Esophagus (tissue), 2 donors: ENCODE measurements around the gene TEX54. TPM values are rescaled to one million over a fixed set of nuclear protein-coding genes. Genes with fewer than 3 reads are reported as not detected.
"Not testable (repeated sequence)": the region's sequence is repeated elsewhere in the genome, so short reads cannot be mapped to it uniquely, and the experiment has no call there.

Source experiments
- H3K27ac ChIP-seq, 2 donors: one replicate each; pipeline ENCODE4 v1.5.1; 2013; ENCODE audit warnings: low read depth in 2 of 2, mild to moderate bottlenecking in 2 of 2, inconsistent platforms in 1 of 2, low read length in 1 of 2, moderate library complexity in 1 of 2
- H3K27me3 ChIP-seq, 2 donors: one replicate each; pipeline ENCODE4 v1.6.1; 2013; ENCODE audit warnings: low read length in 2 of 2, control low read depth in 1 of 2, mild to moderate bottlenecking in 1 of 2; ENCODE audit not compliant: insufficient read depth in 2 of 2, control insufficient read depth in 1 of 2
- H3K36me3 ChIP-seq, 2 donors: one replicate each; pipeline ENCODE4 v1.6.1; 2013; ENCODE audit warnings: low read length in 1 of 2; ENCODE audit not compliant: control insufficient read depth in 2 of 2, insufficient read depth in 2 of 2
- H3K4me1 ChIP-seq, 2 donors: one replicate each; pipeline ENCODE4 v1.6.1; 2013; ENCODE audit warnings: low read length in 1 of 2; ENCODE audit not compliant: control insufficient read depth in 2 of 2, insufficient read depth in 2 of 2
- H3K4me3 ChIP-seq, 2 donors: one replicate each; pipeline ENCODE4 v1.5.1; 2013; ENCODE audit warnings: low read length in 2 of 2, mild to moderate bottlenecking in 2 of 2, low read depth in 1 of 2, moderate library complexity in 1 of 2
- H3K9me3 ChIP-seq, 2 donors: one replicate each; pipeline ENCODE4 v1.6.1; 2013; ENCODE audit warnings: mild to moderate bottlenecking in 2 of 2, low read depth in 1 of 2, low read length in 1 of 2, moderate library complexity in 1 of 2; ENCODE audit not compliant: control insufficient read depth in 2 of 2, insufficient read depth in 1 of 2
- WGBS, 2 donors: extraction: QIAGEN DNeasy Blood & Tissue Kit; methylation state at CpG; one replicate each; pipeline ENCODE4 v1.1.7; 2013; 5-methylcytosine and 5-hydroxymethylcytosine counted together
- polyA plus RNA-seq, 2 donors: library from polyadenylated mRNA; stranded (reverse); fragments of 200-250 nt; gene quantifications; one replicate each; pipeline ENCODE4 v1.2.3, GENCODE V29; 2013
- donor health status: healthy with polysubstance abuse.
- donor health status: Bipolar disorder and iron deficiency.

TEX54 gene
- polyA plus RNA-seq, 2 donors = not detected

GRCh38 chr11:62874851-62875250 is 42.2 kb upstream of the TEX54 start:
- WGBS, 2 donors = 95 to 96% methylated on average over 7 of the region's 7 CpGs
- Histone ChIP-seq H3K27ac (no peak overlapping the region), H3K9me3 (no peaks in the 10 kb centered on the region), H3K4me1 (peaks cover 0 to 3% of the 10 kb centered on the region in 2 donors), H3K4me3 (no peak overlapping the region), H3K27me3 (no peaks in the 10 kb centered on the region), H3K36me3 (no peaks in the 10 kb centered on the region)

GRCh38 chr11:62865635-62866034 is 33.0 kb upstream of the TEX54 start:
- no peaks in the 10 kb centered on the region for H3K9me3 ChIP-seq
- H3K4me3 ChIP-seq = no peak overlapping the region
- H3K36me3 ChIP-seq = no peaks in the 10 kb centered on the region
- H3K4me1 ChIP-seq = no peaks in the 10 kb centered on the region
- H3K27me3 ChIP-seq = no peaks in the 10 kb centered on the region
- H3K27ac ChIP-seq = no peak overlapping the region
- WGBS, 2 donors = 83% methylated on average over 6 of the region's 6 CpGs

GRCh38 chr11:62863687-62864335 is 31.2 kb upstream of the TEX54 start:
- Histone ChIP-seq H3K36me3 (no peaks in the 10 kb centered on the region), H3K27me3 (no peaks in the 10 kb centered on the region), H3K27ac (no peak overlapping the region), H3K9me3 (no peaks in the 10 kb centered on the region), H3K4me3 (no peak overlapping the region), H3K4me1 (no peaks in the 10 kb centered on the region)
- 60 to 65% methylated on average over 4 of the region's 4 CpGs for WGBS, 2 donors

- 86 to 89% methylated on average over 16 of the region's 16 CpGs for WGBS, 2 donors
- not testable (repeated sequence) for H3K4me1 ChIP-seq
Measured at GRCh38 chr11:62861564-62862192, 29.0 kb upstream of the TEX54 start.

GRCh38 chr11:62860835-62861563 is 28.4 kb upstream of the TEX54 start:
- 53 to 61% methylated on average over 5 of the region's 5 CpGs for WGBS, 2 donors
- H3K27me3 ChIP-seq = no peaks in the 10 kb centered on the region
- H3K27ac ChIP-seq = no peak overlapping the region
- no peaks in the 10 kb centered on the region for H3K36me3 ChIP-seq
- no peaks in the 10 kb centered on the region for H3K9me3 ChIP-seq
- peaks cover 0 to 4% of the 10 kb centered on the region in 2 donors for H3K4me1 ChIP-seq
- H3K4me3 ChIP-seq = no peak overlapping the region

More at GRCh38 chr11:62861564-62862192, 29.0 kb upstream of the TEX54 start:
- H3K36me3 ChIP-seq, H3K27me3 ChIP-seq, H3K9me3 ChIP-seq, H3K27ac ChIP-seq, H3K4me3 ChIP-seq: not testable (repeated sequence)

GRCh38 chr11:62859281-62859703 is 26.7 kb upstream of the TEX54 start:
- H3K4me3 ChIP-seq, H3K9me3 ChIP-seq, H3K4me1 ChIP-seq: not testable (repeated sequence)

GRCh38 chr11:62858201-62858600 is 25.6 kb upstream of the TEX54 start:
- Histone ChIP-seq H3K4me3 (peak overlapping the region in 1 of 2 donors; percentile 13), H3K27me3 (no peaks in the 10 kb centered on the region), H3K27ac (peak overlapping the region; percentile 2 to 54), H3K4me1 (peaks cover 0 to 4% of the 10 kb centered on the region in 2 donors), H3K9me3 (no peaks in the 10 kb centered on the region), H3K36me3 (peaks cover 0 to 3% of the 10 kb centered on the region in 2 donors)
- 52 to 65% methylated on average over 7 of the region's 7 CpGs for WGBS, 2 donors

More at GRCh38 chr11:62859281-62859703, 26.7 kb upstream of the TEX54 start:
- H3K27me3 ChIP-seq, H3K36me3 ChIP-seq: not testable (repeated sequence)
- 60 to 72% methylated on average over 8 of the region's 8 CpGs for WGBS, 2 donors
- peak overlapping the region; percentile 12 to 55 for H3K27ac ChIP-seq

GRCh38 chr11:62857541-62857982 is 24.9 kb upstream of the TEX54 start:
- 52 to 55% methylated on average over 2 of the region's 2 CpGs for WGBS, 2 donors
- H3K4me1 ChIP-seq = peaks cover 0 to 4% of the 10 kb centered on the region in 2 donors
- peak overlapping the region in 1 of 2 donors; percentile 100 for H3K4me3 ChIP-seq

GRCh38 chr11:62856333-62856895 is 23.8 kb upstream of the TEX54 start:
- Histone ChIP-seq H3K27ac (peak overlapping the region; percentile 83 to 87), H3K27me3 (no peaks in the 10 kb centered on the region), H3K9me3 (no peaks in the 10 kb centered on the region), H3K4me1 (peaks cover 0 to 4% of the 10 kb centered on the region in 2 donors), H3K36me3 (peaks cover 0 to 12% of the 10 kb centered on the region in 2 donors), H3K4me3 (peak overlapping the region; percentile 65 to 100)
- WGBS, 2 donors = 4% methylated on average over 20 of the region's 20 CpGs

More at GRCh38 chr11:62857541-62857982, 24.9 kb upstream of the TEX54 start:
- Histone ChIP-seq H3K27ac (peak overlapping the region; percentile 29 to 62), H3K9me3 (no peaks in the 10 kb centered on the region), H3K27me3 (no peaks in the 10 kb centered on the region), H3K36me3 (peaks cover 0 to 6% of the 10 kb centered on the region in 2 donors)
